Brain microvascular endothelial cell (primary cell): ENCODE results near the gene CALB2.

ENCODE experiments used
- DNase-seq: peaks from one replicate; pipeline ENCODE4 v3.0.0-alpha.2; 2020
- H3K27ac ChIP-seq: fragments of 250-450 bp; sonication (Bioruptor Pico); 2 replicates; pipeline ENCODE4 v1.5.1; 2020; ENCODE audit warnings: mild to moderate bottlenecking, moderate library complexity
- H3K27me3 ChIP-seq: fragments of 250-450 bp; sonication (Bioruptor Pico); replicated peaks from 2 replicates; pipeline ENCODE4 v1.5.1; 2020; ENCODE audit warnings: mild to moderate bottlenecking
- H3K36me3 ChIP-seq: fragments of 250-450 bp; sonication (Bioruptor Pico); replicated peaks from 2 replicates; pipeline ENCODE4 v1.5.1; 2020; ENCODE audit warnings: mild to moderate bottlenecking
- H3K4me3 ChIP-seq: 2 replicates; pipeline ENCODE4 v1.5.1; 2011; ENCODE audit warnings: low read depth, mild to moderate bottlenecking, control low read depth, low read length, moderate library complexity
- CTCF ChIP-seq: IDR thresholded peaks from 2 replicates; pipeline ENCODE4 v1.5.1; 2011; ENCODE audit warnings: low read depth, mild to moderate bottlenecking, moderate library complexity, low read length, control low read depth, inconsistent platforms; ENCODE audit errors: missing control alignments
- in situ Hi-C: cut with HindIII; loops from 2 replicates; pipeline ENCODE4 v1.10.0; 2017; ENCODE audit warnings: low sequenced_read_pairs, low pct_ligation_motif_present

The CALB2 gene

GRCh38 chr16:71426069-71426879 is 67.8 kb downstream of the CALB2 start:
- no peaks in the 10 kb centered on the region for H3K27me3 ChIP-seq
- no peak for TF ChIP-seq CTCF
- H3K4me3 ChIP-seq, result peak overlapping the region; percentile 61
- no peak overlapping the region for H3K27ac ChIP-seq
- no peaks in the 10 kb centered on the region for H3K36me3 ChIP-seq
- in situ Hi-C loops, result no loop called here
- peak; percentile 94 for DNase-seq

GRCh38 chr16:71426880-71427615 is 68.5 kb downstream of the CALB2 start:
- DNase-seq, result no peak
- Histone ChIP-seq H3K4me3 (no peak overlapping the region), H3K36me3 (no peaks in the 10 kb centered on the region), H3K27me3 (no peaks in the 10 kb centered on the region), H3K27ac (no peak overlapping the region)
- in situ Hi-C loops, result no loop called here
- TF ChIP-seq CTCF, result no peak

GRCh38 chr16:71428385-71428784 is 69.9 kb downstream of the CALB2 start:
- in situ Hi-C loops, result no loop called here
- no peak for TF ChIP-seq CTCF

GRCh38 chr16:71428883-71429282 is 70.4 kb downstream of the CALB2 start:
- H3K4me3 ChIP-seq, result no peak overlapping the region
- H3K36me3 ChIP-seq, result no peaks in the 10 kb centered on the region
- H3K27ac ChIP-seq, result no peak overlapping the region
- in situ Hi-C loops, result no loop called here
- no peaks in the 10 kb centered on the region for H3K27me3 ChIP-seq
- DNase-seq, result peak; percentile 24
- no peak for TF ChIP-seq CTCF

More at GRCh38 chr16:71428385-71428784, 69.9 kb downstream of the CALB2 start:
- Histone ChIP-seq H3K27me3 (no peaks in the 10 kb centered on the region), H3K36me3 (no peaks in the 10 kb centered on the region), H3K27ac (no peak overlapping the region), H3K4me3 (no peak overlapping the region)
- DNase-seq, result no peak

GRCh38 chr16:71429581-71429980 is 71.1 kb downstream of the CALB2 start:
- TF ChIP-seq CTCF, result no peak
- Histone ChIP-seq H3K4me3 (no peak overlapping the region), H3K27ac (no peak overlapping the region), H3K27me3 (no peaks in the 10 kb centered on the region), H3K36me3 (no peaks in the 10 kb centered on the region)
- in situ Hi-C loops, result no loop called here
- no peak for DNase-seq
